Activated CD4-positive, alpha-beta T cell treated with anti-CD3 and anti-CD28 coated beads for 36 hours (primary cell): Measurements from ENCODE around the gene AQP7. TPM values are rescaled to one million over a fixed set of nuclear protein-coding genes. Genes with fewer than 3 reads are reported as not detected.
A peak's percentile ranks its signal among the peaks of the same experiment; 100 is the strongest.
"Not testable (repeated sequence)": the region's sequence is repeated elsewhere in the genome, so short reads cannot be mapped to it uniquely, and the experiment has no call there.

Experiments
- ATAC-seq: fragments of 200-7000 bp; cut with Tn5 transposase; one replicate; pipeline ENCODE4 v1.10.0; 2021; ENCODE audit warnings: mild to moderate bottlenecking, moderate library complexity
- CTCF ChIA-PET: fragments of 350-600 bp; sonication (Branson Sonifier 250); formaldehyde crosslinking; loops from one replicate; lab custom pipeline; 2021; ENCODE audit warnings: antibody characterized with exemption; lab: Charles Lee
- POLR2A ChIA-PET: fragments of 350-600 bp; sonication (Branson Sonifier 250); formaldehyde crosslinking; loops from one replicate; lab custom pipeline; 2021; ENCODE audit warnings: antibody characterized with exemption, inconsistent platforms; lab: Charles Lee
- DNase-seq: peaks from one replicate; pipeline ENCODE4 v3.0.0-alpha.2; 2020
- H3K27ac Mint-ChIP-seq: one replicate; pipeline ENCODE4 v1.8.0; 2021; ENCODE audit warnings: mixed read lengths
- H3K27me3 Mint-ChIP-seq: one replicate; pipeline ENCODE4 v1.8.0; 2021; ENCODE audit warnings: mixed read lengths
- H3K36me3 Mint-ChIP-seq: one replicate; pipeline ENCODE4 v1.8.0; 2021; ENCODE audit warnings: low read depth, mixed read lengths
- H3K4me1 Mint-ChIP-seq: one replicate; pipeline ENCODE4 v1.8.0; 2021; ENCODE audit warnings: mixed read lengths
- H3K4me3 Mint-ChIP-seq: one replicate; pipeline ENCODE4 v1.8.0; 2021; ENCODE audit warnings: mild to moderate bottlenecking, moderate library complexity, mixed read lengths
- H3K9me3 Mint-ChIP-seq: one replicate; pipeline ENCODE4 v1.8.0; 2021; ENCODE audit warnings: low read depth, mixed read lengths
- intact Hi-C, 2 experiments: fragments of 100-400 bp; cut with DNase I in 1 of 2; cut with micrococcal nuclease in 1 of 2; formaldehyde crosslinking; loops; one replicate each; pipeline versions ENCODE4 v1.14.2 to v1.15.1; 2022 to 2024; cut with DNase I, micrococcal nuclease
- total RNA-seq, 2 experiments: library from RNA; stranded (reverse); gene quantifications; one replicate each; pipeline ENCODE4 v1.2.3, GENCODE V29; 2021

Gene AQP7
- not detected for total RNA-seq

DNA sequence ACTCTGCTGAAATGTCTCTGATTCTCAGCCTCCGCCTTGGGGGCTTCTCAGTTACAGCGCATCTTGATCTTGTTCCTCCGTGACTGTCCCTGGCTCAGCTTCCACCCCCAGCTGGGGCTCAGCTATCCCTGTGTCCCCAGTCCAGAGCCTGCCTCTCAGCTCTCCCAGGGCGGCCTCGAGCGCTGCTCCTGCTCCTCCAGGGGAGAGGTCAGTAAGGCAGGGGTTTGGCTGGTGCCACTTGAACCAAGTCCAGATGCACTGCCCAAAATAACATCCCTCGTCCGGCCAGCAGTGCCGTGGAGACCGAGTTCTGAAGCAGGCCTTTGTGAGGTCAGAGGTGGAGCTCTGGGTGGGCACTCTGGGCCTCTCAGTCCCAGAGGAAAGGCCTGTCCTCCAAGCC, at the start of gene AQP7:
TSS of gene AQP7 (minus strand) at position 198 of the 400 bp plus-strand sequence. CDS start 1,306 bp downstream, outside the sequence.
- H3K4me1 Mint-ChIP-seq, H3K27ac Mint-ChIP-seq, DNase-seq, H3K36me3 Mint-ChIP-seq, H3K4me3 Mint-ChIP-seq, ATAC-seq, H3K27me3 Mint-ChIP-seq, POLR2A ChIA-PET, H3K9me3 Mint-ChIP-seq: not testable (repeated sequence)
- intact Hi-C loops = loop anchor here in 1 of 2 experiments (2.0 kb wide), 1 partner anchor 44 kb away; the partner anchor contains the start of gene AQP3
- CTCF ChIA-PET = interaction anchor here (0.6 to 1.2 kb wide), 3 partner anchors 68 to 810 kb away, joined by 3 read pairs; no protein-coding TSS in a partner anchor

- ChIA-PET CTCF (interaction anchor here (0.6 to 5.6 kb wide), 8 partner anchors 11 to 75 kb away, joined by 3 to 45 read pairs (median 22); partner anchors contain the start of gene NOL6), POLR2A (interaction anchor here (0.6 kb wide), 1 partner anchor 192 kb away, joined by 3 read pairs; no protein-coding TSS in a partner anchor)
- no peaks in the 10 kb centered on the region for H3K9me3 Mint-ChIP-seq
- H3K4me3 Mint-ChIP-seq = no peak overlapping the region
- peaks cover 60% of the 10 kb centered on the region for H3K4me1 Mint-ChIP-seq
- DNase-seq = no peak
- no peak for ATAC-seq
- H3K27ac Mint-ChIP-seq = no peak overlapping the region
- no peaks in the 10 kb centered on the region for H3K36me3 Mint-ChIP-seq
- intact Hi-C loops = no loop called here
- H3K27me3 Mint-ChIP-seq = no peaks in the 10 kb centered on the region
These were observed 48.3 kb upstream of the AQP7 start for GRCh38 chr9:33450621-33451146.

GRCh38 chr9:33449715-33450114, 47.3 kb upstream of the AQP7 start:
- ChIA-PET CTCF (interaction anchor here (1.1 to 4.5 kb wide), 4 partner anchors 16 to 34 kb away, joined by 3 to 39 read pairs (median 14); partner anchors contain the start of gene NOL6), POLR2A (no interaction called here)
- ATAC-seq = no peak
- no peaks in the 10 kb centered on the region for H3K27me3 Mint-ChIP-seq
- intact Hi-C loops = loop anchor here in 1 of 2 experiments (5.0 kb wide), 1 partner anchor 157 kb away; the partner anchor contains the start of gene NFX1
- no peak overlapping the region for H3K27ac Mint-ChIP-seq
- H3K36me3 Mint-ChIP-seq = no peaks in the 10 kb centered on the region
- no peaks in the 10 kb centered on the region for H3K9me3 Mint-ChIP-seq
- H3K4me1 Mint-ChIP-seq = peaks cover 64% of the 10 kb centered on the region
- DNase-seq = no peak
- H3K4me3 Mint-ChIP-seq = no peak overlapping the region

DNA sequence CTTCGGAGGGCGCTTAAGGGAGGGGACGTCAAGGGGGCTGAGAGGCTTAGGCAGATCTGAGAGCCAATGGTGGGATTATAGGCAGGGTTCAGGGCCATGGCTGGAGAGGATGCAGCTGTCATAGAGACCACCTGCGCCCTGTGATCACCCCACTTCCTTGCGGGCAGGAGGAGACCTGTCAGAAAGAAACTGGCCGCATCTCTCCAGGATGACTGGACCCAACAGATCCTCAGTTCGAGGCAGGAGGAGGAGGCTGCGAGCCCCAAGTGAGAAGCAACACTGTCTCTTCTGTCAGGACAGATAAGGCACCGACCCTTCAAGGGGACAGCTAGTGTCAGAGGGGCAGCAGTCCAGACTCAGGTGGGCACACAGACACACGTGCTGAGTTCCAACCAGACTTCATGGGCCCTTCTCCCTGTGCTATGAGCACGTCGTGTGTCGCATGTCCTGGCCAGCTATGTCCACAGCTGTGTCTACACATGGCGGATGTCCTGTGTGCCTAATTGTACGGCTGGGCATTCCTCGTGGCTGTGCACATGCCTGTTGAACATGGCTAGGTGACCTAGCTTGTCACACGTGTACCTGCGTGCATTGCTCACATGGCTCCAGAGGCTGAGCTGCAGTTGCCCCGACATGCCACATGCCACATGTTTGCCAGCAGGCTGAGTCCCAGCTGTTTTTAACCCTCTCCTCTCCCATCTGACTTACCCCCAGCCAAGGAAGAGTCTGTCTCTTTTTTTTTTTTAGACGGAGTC, 45.6 kb upstream of the AQP7 start:
- H3K27me3 Mint-ChIP-seq = no peaks in the 10 kb centered on the region
- ChIA-PET POLR2A (interaction anchor here (1.0 to 2.5 kb wide), 2 partner anchors 19 to 26 kb away, joined by 3 to 10 read pairs; partner anchors contain the start of gene NOL6), CTCF (interaction anchor here (0.6 to 4.5 kb wide), 6 partner anchors 8 to 176 kb away, joined by 3 to 39 read pairs (median 4); no protein-coding TSS in a partner anchor)
- intact Hi-C loops = loop anchor here (1.0 to 5.0 kb wide), 10 partner anchors 13 to 369 kb away; partner anchors contain the start of genes BAG1 (in 2 of the 2), NOL6 (in 2 of the 2), AQP7 (in 1 of the 2) and CHMP5 (in 1 of the 2)
- H3K36me3 Mint-ChIP-seq = no peaks in the 10 kb centered on the region
- peak overlapping the region; percentile 78 for H3K27ac Mint-ChIP-seq
- ATAC-seq (no peak), DNase-seq (peak; percentile 46)
- H3K4me1 Mint-ChIP-seq = peaks cover 51% of the 10 kb centered on the region
- peak overlapping the region; percentile 79 for H3K4me3 Mint-ChIP-seq
- no peaks in the 10 kb centered on the region for H3K9me3 Mint-ChIP-seq

GRCh38 chr9:33446946-33447798, 44.8 kb upstream of the AQP7 start, which contains the start of gene AQP3:
Gene AQP3, minus strand, starts transcription at chr9:33447593. Its CDS starts 63 bp downstream, at chr9:33447530.
- DNase-seq (peak; percentile 85), ATAC-seq (peak; percentile 68)
- Mint-ChIP-seq H3K9me3 (no peaks in the 10 kb centered on the region), H3K4me3 (peak within 1 kb of the TSS; percentile 79), H3K27ac (peak within 1 kb of the TSS; percentile 93), H3K4me1 (peaks cover 43% of the 10 kb centered on the region), H3K36me3 (peaks cover 3% of the 10 kb centered on the region), H3K27me3 (no peaks in the 10 kb centered on the region)
- ChIA-PET POLR2A (interaction anchor here (1.0 to 2.5 kb wide), 2 partner anchors 20 to 27 kb away, joined by 3 to 10 read pairs; partner anchors contain the start of gene NOL6), CTCF (interaction anchor here (0.6 to 4.5 kb wide), 10 partner anchors 10 to 177 kb away, joined by 3 to 39 read pairs (median 4); partner anchors contain the start of gene NOL6)
- intact Hi-C loops = loop anchor here (1.0 to 5.0 kb wide), 14 partner anchors 11 to 882 kb away; partner anchors contain the start of genes BAG1 (in 2 of the 2), NFX1 (in 2 of the 2), NOL6 (in 2 of the 2) and AQP7 (in 1 of the 2)

DNA sequence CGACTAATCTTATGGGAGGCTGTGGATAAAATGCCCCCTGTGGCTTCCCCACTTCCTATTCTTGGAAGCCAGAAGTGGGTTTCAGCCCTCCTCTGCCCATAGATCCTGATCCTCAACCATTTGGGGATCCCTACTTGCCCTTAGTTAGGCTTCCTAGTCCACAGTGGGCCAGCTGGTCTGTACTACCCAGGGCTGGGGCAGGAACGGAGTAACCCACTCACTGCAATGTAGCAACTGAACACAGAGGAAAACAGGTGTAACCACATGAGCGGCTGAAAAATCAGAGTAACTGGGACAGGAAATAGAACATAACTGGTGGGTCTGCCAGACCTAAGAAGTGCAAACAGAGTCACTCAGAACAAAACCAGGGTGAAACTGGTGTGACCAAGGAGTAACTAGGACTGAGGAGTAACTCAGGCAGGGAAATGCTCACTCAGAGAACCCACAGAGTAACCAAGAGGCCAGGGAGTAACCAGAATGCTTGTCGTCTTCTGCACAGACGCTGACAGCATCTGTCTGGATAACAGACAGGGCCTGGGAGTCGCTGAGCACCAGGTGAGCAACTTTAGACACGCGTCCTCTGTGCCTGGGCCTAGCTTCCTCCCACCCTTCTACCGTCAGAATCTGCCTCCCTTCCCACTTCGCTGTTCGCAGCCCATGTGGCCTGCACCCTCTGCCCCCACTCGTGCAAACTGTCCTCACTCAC, 44.0 kb upstream of the AQP7 start:
- Mint-ChIP-seq H3K4me1 (peaks cover 41% of the 10 kb centered on the region), H3K27ac (peak overlapping the region; percentile 93), H3K36me3 (peaks cover 4% of the 10 kb centered on the region), H3K4me3 (peak overlapping the region; percentile 79), H3K27me3 (no peaks in the 10 kb centered on the region), H3K9me3 (no peaks in the 10 kb centered on the region)
- ATAC-seq = peak; percentile 85
- ChIA-PET CTCF (interaction anchor here (0.8 to 4.5 kb wide), 5 partner anchors 9 to 41 kb away, joined by 3 to 39 read pairs (median 4); no protein-coding TSS in a partner anchor), POLR2A (interaction anchor here (2.5 kb wide), 1 partner anchor 27 kb away, joined by 10 read pairs; the partner anchor contains the start of gene NOL6)
- intact Hi-C loops = loop anchor here (1.0 to 5.0 kb wide), 11 partner anchors 12 to 883 kb away; partner anchors contain the start of genes NFX1 (in 2 of the 2), AQP7 (in 1 of the 2), BAG1 (in 1 of the 2) and CHMP5 (in 1 of the 2)
- DNase-seq = peak; percentile 81

DNA sequence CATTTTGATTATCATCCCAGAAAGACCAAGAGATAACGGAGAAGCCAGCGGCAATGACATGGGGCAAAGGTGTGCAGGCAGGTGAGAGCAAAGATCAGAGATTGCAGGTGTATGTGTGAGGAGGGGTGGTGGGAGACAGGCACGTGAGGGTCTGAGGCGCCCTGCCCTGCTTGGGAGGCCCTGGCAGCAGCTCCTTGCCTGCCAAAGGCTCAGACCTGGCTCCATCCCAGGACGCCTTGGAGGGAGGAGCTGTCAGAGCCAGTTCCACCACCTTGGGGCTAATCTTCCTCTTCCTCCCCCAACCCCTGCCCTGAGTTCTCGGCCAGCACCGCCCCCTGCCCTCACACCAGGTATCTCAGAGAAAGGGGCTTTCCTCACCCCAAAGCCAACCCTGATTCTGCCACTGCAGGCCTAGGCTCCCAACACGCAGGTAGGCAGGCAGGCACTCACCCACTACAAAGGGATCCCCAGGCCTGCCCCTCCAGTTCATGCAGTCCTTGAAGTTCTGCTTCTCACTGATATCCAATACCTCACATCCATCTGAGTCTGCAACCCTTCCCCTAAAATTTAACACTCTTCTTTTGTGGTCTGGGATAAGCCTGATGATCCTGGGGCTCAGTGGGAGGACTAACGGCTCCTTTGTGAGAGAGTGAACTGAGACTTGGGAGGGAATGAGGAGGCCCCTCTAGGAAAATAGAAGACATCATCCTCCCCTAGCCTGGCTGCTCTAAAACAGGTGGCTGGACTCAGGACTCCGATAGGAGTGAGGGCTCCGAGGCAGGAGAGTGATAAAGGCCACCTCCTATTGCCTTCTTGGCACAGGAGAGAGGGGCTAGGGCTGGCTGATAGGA, 43.2 kb upstream of the AQP7 start:
- Mint-ChIP-seq H3K27ac (peak overlapping the region; percentile 93), H3K36me3 (peaks cover 4% of the 10 kb centered on the region), H3K27me3 (no peaks in the 10 kb centered on the region), H3K4me1 (peaks cover 41% of the 10 kb centered on the region), H3K9me3 (no peaks in the 10 kb centered on the region), H3K4me3 (peak overlapping the region; percentile 79)
- intact Hi-C loops = loop anchor here (1.0 to 5.0 kb wide), 11 partner anchors 13 to 884 kb away; partner anchors contain the start of genes NFX1 (in 2 of the 2), AQP7 (in 1 of the 2), BAG1 (in 1 of the 2) and CHMP5 (in 1 of the 2)
- ChIA-PET POLR2A (interaction anchor here (2.5 kb wide), 1 partner anchor 28 kb away, joined by 10 read pairs; the partner anchor contains the start of gene NOL6), CTCF (interaction anchor here (0.8 to 2.0 kb wide), 5 partner anchors 19 to 78 kb away, joined by 3 to 10 read pairs (median 4); partner anchors contain the start of gene ANKRD18B)
- ATAC-seq = no peak
- peak; percentile 33 for DNase-seq

DNA sequence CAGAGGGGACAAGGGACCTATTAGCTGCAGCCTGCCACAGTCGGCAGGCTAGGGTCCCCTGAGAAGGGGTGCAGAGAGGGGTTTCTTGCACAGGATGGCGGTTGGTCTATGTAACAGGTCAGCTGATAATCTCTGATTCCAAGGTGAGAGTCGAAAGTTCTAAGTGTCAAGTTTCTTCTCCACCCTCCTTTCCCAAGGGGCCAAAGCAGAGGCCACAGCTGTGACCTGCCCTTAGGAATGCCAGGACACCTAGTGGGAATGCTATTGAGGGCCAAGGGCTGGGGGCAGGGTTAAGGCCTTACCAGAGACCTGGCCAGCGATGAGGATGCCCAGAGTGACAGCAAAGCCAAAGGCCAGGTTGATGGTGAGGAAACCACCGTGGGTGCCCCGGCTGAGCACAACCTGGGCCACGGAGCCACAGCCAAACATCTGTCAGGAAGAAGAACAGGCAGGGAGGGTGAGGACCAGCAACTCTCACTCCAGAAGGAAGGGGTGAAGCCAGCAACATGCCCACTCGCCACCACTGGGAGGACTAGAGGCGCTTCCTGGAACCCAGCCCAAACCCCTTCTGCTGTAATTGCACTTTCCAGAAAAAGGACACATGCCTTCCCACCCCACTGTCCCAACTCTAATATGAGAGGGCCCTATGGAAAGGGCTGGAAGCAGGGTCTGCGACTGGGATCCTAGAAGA, 41.2 kb upstream of the AQP7 start:
- H3K4me3 Mint-ChIP-seq = no peak overlapping the region

More for the DNA sequence above, 41.2 kb upstream of the AQP7 start:
- Mint-ChIP-seq H3K27ac (no peak overlapping the region), H3K4me1 (peaks cover 38% of the 10 kb centered on the region), H3K27me3 (no peaks in the 10 kb centered on the region), H3K36me3 (peaks cover 4% of the 10 kb centered on the region), H3K9me3 (no peaks in the 10 kb centered on the region)
- intact Hi-C loops = no loop called here
- ChIA-PET POLR2A (no interaction called here), CTCF (interaction anchor here (1.1 to 2.0 kb wide), 2 partner anchors 10 to 23 kb away, joined by 5 to 10 read pairs; no protein-coding TSS in a partner anchor)
- no peak for ATAC-seq
- no peak for DNase-seq
